ENCODE measurements around the gene IMPDH1. TPM values are rescaled to one million over a fixed set of nuclear protein-coding genes. Genes with fewer than 3 reads are reported as not detected.

Gene IMPDH1
- total RNA-seq, 1 experiment from 2014 or later: 57.1 TPM

GRCh38 chr7:128448751-128449302, 39.0 kb upstream of the IMPDH1 start:
- no TSS peak for BruUV-seq (replicated peaks)
- TF ChIP-seq CTCF (IDR thresholded peaks at IDR 0.05; ENCODE audit: unreplicated experiment): no peak
- DNase-seq: no peak
- Mint-ChIP-seq H3K36me3 (ENCODE audit: insufficient read depth, unreplicated experiment) (no peaks in the 10 kb centered on the region), H3K4me1 (ENCODE audit: low read depth, unreplicated experiment) (peaks cover 17% of the 10 kb centered on the region), H3K9me3 (ENCODE audit: low read depth, unreplicated experiment) (no peaks in the 10 kb centered on the region), H3K4me3 (ENCODE audit: low read depth, unreplicated experiment) (no peak overlapping the region), H3K27me3 (ENCODE audit: unreplicated experiment) (peaks cover 14% of the 10 kb centered on the region), H3K27ac (ENCODE audit: unreplicated experiment) (no peak overlapping the region)
- CTCF ChIA-PET: interaction anchor here (0.6 to 0.9 kb wide), 2 partner anchors 11 to 16 kb away, joined by 3 read pairs; no protein-coding TSS in a partner anchor
- intact Hi-C loops (cut with micrococcal nuclease; ENCODE audit: unreplicated experiment): no loop called here

- CTCF ChIA-PET: no interaction called here
- TF ChIP-seq CTCF (IDR thresholded peaks at IDR 0.05; ENCODE audit: unreplicated experiment): no peak
- no peaks in the 10 kb centered on the region for H3K36me3 Mint-ChIP-seq (ENCODE audit: insufficient read depth, unreplicated experiment)
- DNase-seq: no peak
- peaks cover 12% of the 10 kb centered on the region for H3K27me3 Mint-ChIP-seq (ENCODE audit: unreplicated experiment)
- no peak overlapping the region for H3K4me3 Mint-ChIP-seq (ENCODE audit: low read depth, unreplicated experiment)
- no peak overlapping the region for H3K27ac Mint-ChIP-seq (ENCODE audit: unreplicated experiment)
- intact Hi-C loops (cut with micrococcal nuclease; ENCODE audit: unreplicated experiment): no loop called here
- H3K9me3 Mint-ChIP-seq (ENCODE audit: low read depth, unreplicated experiment): no peaks in the 10 kb centered on the region
- BruUV-seq (replicated peaks): no TSS peak
- H3K4me1 Mint-ChIP-seq (ENCODE audit: low read depth, unreplicated experiment): peaks cover 24% of the 10 kb centered on the region
These were observed 38.3 kb upstream of the IMPDH1 start for GRCh38 chr7:128447941-128448564.

GRCh38 chr7:128446306-128446705, 36.5 kb upstream of the IMPDH1 start:
- Mint-ChIP-seq H3K9me3 (ENCODE audit: low read depth, unreplicated experiment) (no peaks in the 10 kb centered on the region), H3K4me3 (ENCODE audit: low read depth, unreplicated experiment) (no peak overlapping the region), H3K4me1 (ENCODE audit: low read depth, unreplicated experiment) (peaks cover 18% of the 10 kb centered on the region), H3K27me3 (ENCODE audit: unreplicated experiment) (no peaks in the 10 kb centered on the region), H3K36me3 (ENCODE audit: insufficient read depth, unreplicated experiment) (no peaks in the 10 kb centered on the region), H3K27ac (ENCODE audit: unreplicated experiment) (no peak overlapping the region)
- no peak for TF ChIP-seq CTCF (IDR thresholded peaks at IDR 0.05; ENCODE audit: unreplicated experiment)
- DNase-seq: no peak
- intact Hi-C loops (cut with micrococcal nuclease; ENCODE audit: unreplicated experiment): no loop called here
- BruUV-seq (replicated peaks): no TSS peak
- CTCF ChIA-PET: no interaction called here

- CTCF ChIA-PET: interaction anchor here (0.6 to 1.3 kb wide), 3 partner anchors 13 to 48 kb away, joined by 3 read pairs; no protein-coding TSS in a partner anchor
- no peaks in the 10 kb centered on the region for H3K36me3 Mint-ChIP-seq (ENCODE audit: insufficient read depth, unreplicated experiment)
- peaks cover 18% of the 10 kb centered on the region for H3K4me1 Mint-ChIP-seq (ENCODE audit: low read depth, unreplicated experiment)
- no peak for DNase-seq
- H3K27me3 Mint-ChIP-seq (ENCODE audit: unreplicated experiment): no peaks in the 10 kb centered on the region
- intact Hi-C loops (cut with micrococcal nuclease; ENCODE audit: unreplicated experiment): no loop called here
- no peak overlapping the region for H3K27ac Mint-ChIP-seq (ENCODE audit: unreplicated experiment)
- no TSS peak for BruUV-seq (replicated peaks)
- TF ChIP-seq CTCF (IDR thresholded peaks at IDR 0.05; ENCODE audit: unreplicated experiment): no peak
- H3K9me3 Mint-ChIP-seq (ENCODE audit: low read depth, unreplicated experiment): no peaks in the 10 kb centered on the region
- H3K4me3 Mint-ChIP-seq (ENCODE audit: low read depth, unreplicated experiment): no peak overlapping the region
These were observed 34.2 kb upstream of the IMPDH1 start for GRCh38 chr7:128443831-128444600.
